BJ (cell line): ENCODE measurements around the gene POU2F1. TPM values are rescaled to one million over a fixed set of nuclear protein-coding genes. Genes with fewer than 3 reads are reported as not detected.

Source experiments
- CTCF ChIA-PET: fragments of 350-600 bp; formaldehyde crosslinking; extraction: SDS; loops from one replicate; lab custom pipeline; 2021; ENCODE audit warnings: antibody characterized with exemption, inconsistent platforms; lab: Yijun Ruan, JAX
- POLR2A ChIA-PET: fragments of 300-600 bp; sonication (Branson Sonifier 250); formaldehyde crosslinking; extraction: SDS; loops from one replicate; lab custom pipeline; 2021; ENCODE audit warnings: antibody characterized with exemption; lab: Charles Lee
- DNase-seq: peaks from one replicate; pipeline ENCODE4 v3.0.0-alpha.2; 2011; ENCODE audit warnings: low read depth
- H3K27me3 ChIP-seq: 2 replicates; pipeline ENCODE4 v1.6.0; 2011; ENCODE audit warnings: low read length; ENCODE audit not compliant: control insufficient read depth, insufficient read depth
- H3K36me3 ChIP-seq: 2 replicates; pipeline ENCODE4 v1.5.1; 2011; ENCODE audit warnings: low read length; ENCODE audit not compliant: control insufficient read depth, insufficient read depth
- H3K4me3 ChIP-seq: 2 replicates; pipeline ENCODE4 v1.5.1; 2011; ENCODE audit warnings: low read depth, mild to moderate bottlenecking, control low read depth, low read length
- polyA plus RNA-seq: library from polyadenylated mRNA; depleted of rRNA; stranded (reverse); fragments of >200 nt; gene quantifications from 2 replicates; pipeline ENCODE4 v1.2.3, GENCODE V29; 2011
- TF ChIP-seq, protein P1 (sequence below): IDR thresholded peaks from 2 replicates; pipeline ENCODE4 v1.5.1; 2011; ENCODE audit warnings: low read depth, mild to moderate bottlenecking, control low read depth, inconsistent platforms, low read length, moderate library complexity; ENCODE audit not compliant: insufficient read depth

Gene POU2F1
- polyA plus RNA-seq, 1 experiment: 4.6 TPM

DNA sequence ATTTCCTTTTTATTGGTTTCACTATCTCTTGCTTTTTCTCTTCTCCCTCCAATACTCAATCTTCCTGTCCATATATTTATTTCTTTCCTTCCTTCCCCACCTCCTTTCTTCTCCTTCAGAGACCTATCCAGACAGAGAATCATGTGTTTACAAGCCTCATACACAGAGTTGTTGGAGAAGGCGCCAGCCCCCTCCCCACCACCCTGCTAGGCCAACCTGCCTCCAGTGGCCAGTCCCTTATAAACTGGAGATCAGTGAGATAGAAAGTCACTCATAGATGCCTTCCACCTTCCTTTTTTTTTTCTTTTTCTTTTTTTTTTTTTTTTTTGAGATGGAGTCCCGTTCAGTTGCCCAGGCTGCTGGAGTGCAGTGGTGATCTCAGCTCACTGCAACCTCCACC lies 244.3 kb downstream of the POU2F1 start:
- TF ChIP-seq, protein P1, sequence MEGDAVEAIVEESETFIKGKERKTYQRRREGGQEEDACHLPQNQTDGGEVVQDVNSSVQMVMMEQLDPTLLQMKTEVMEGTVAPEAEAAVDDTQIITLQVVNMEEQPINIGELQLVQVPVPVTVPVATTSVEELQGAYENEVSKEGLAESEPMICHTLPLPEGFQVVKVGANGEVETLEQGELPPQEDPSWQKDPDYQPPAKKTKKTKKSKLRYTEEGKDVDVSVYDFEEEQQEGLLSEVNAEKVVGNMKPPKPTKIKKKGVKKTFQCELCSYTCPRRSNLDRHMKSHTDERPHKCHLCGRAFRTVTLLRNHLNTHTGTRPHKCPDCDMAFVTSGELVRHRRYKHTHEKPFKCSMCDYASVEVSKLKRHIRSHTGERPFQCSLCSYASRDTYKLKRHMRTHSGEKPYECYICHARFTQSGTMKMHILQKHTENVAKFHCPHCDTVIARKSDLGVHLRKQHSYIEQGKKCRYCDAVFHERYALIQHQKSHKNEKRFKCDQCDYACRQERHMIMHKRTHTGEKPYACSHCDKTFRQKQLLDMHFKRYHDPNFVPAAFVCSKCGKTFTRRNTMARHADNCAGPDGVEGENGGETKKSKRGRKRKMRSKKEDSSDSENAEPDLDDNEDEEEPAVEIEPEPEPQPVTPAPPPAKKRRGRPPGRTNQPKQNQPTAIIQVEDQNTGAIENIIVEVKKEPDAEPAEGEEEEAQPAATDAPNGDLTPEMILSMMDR: no peak
- H3K27me3 ChIP-seq: peaks cover 11% of the 10 kb centered on the region
- no peak for DNase-seq
- ChIA-PET POLR2A (no interaction called here), CTCF (interaction anchor here (1.2 to 1.9 kb wide), 3 partner anchors 15 to 91 kb away, joined by 3 to 4 read pairs (median 3); no protein-coding TSS in a partner anchor)
- no peak overlapping the region for H3K4me3 ChIP-seq
- no peaks in the 10 kb centered on the region for H3K36me3 ChIP-seq

- H3K4me3 ChIP-seq: no peak overlapping the region
- POLR2A ChIA-PET: no interaction called here
Observed at GRCh38 chr1:167465743-167466142, 245.1 kb downstream of the POU2F1 start.

DNA sequence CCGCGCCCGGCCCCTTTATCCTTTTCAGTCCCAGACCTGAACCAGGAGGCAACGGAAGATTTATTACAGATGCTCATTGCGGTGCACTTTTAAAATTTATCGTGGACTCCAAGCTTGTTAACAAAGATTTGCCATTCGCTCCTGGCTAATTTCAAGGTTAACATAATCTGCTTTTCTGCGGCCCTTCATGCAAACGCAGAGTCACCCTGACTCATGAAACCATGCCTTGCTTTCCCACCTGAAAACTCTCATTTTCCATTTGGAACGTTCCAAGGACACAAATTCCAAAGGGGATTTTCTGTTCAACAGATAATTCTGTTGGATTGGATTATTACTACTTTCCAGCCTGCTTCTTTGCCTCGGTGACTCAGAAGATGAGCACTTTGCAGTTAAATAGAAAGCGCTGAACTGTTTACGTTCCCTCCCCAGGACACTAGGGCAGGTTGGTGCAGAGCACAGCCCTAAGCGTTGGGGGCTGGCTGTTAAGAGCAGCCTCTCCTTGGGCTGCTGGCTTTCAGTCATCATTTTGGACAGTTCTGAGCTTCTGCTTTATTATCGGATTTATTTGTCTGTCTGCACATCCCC lies 246.5 kb downstream of the POU2F1 start:
- TF ChIP-seq, protein P1: no peak
- no peak for DNase-seq
- Histone ChIP-seq H3K36me3 (no peaks in the 10 kb centered on the region), H3K27me3 (peaks cover 11% of the 10 kb centered on the region), H3K4me3 (no peak overlapping the region)
- ChIA-PET CTCF (interaction anchor here (1.9 kb wide), 1 partner anchor 23 kb away, joined by 4 read pairs; no protein-coding TSS in a partner anchor), POLR2A (no interaction called here)

More at GRCh38 chr1:167465743-167466142, 245.1 kb downstream of the POU2F1 start:
- TF ChIP-seq, protein P1: no peak
- no peaks in the 10 kb centered on the region for H3K36me3 ChIP-seq
- CTCF ChIA-PET: interaction anchor here (1.1 to 1.9 kb wide), 3 partner anchors 15 to 25 kb away, joined by 3 to 4 read pairs (median 4); no protein-coding TSS in a partner anchor
- H3K27me3 ChIP-seq: peaks cover 11% of the 10 kb centered on the region
- DNase-seq: no peak

DNA sequence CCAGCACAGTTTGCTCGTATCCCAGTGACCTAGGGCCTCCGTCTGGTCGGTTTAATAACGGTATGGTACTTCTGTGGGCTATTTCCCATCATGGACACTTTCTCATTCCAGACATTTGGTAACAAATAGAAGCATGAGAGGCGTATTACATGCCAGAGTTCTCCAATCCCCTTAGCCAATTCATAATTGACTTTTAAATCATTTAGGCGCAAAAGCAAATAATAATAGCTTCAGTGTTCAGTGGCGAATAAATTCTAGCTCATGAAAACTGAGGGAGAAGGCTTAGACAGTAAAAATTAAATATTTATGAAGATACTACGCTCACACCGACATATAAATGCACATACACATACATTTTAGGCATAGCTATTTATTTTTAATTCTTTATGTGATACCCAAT lies 247.1 kb downstream of the POU2F1 start:
- CTCF ChIA-PET: no interaction called here
- TF ChIP-seq, protein P1: no peak
- H3K36me3 ChIP-seq: no peaks in the 10 kb centered on the region
- H3K27me3 ChIP-seq: peaks cover 11% of the 10 kb centered on the region
- POLR2A ChIA-PET: no interaction called here
- H3K4me3 ChIP-seq: no peak overlapping the region
- no peak for DNase-seq

DNA sequence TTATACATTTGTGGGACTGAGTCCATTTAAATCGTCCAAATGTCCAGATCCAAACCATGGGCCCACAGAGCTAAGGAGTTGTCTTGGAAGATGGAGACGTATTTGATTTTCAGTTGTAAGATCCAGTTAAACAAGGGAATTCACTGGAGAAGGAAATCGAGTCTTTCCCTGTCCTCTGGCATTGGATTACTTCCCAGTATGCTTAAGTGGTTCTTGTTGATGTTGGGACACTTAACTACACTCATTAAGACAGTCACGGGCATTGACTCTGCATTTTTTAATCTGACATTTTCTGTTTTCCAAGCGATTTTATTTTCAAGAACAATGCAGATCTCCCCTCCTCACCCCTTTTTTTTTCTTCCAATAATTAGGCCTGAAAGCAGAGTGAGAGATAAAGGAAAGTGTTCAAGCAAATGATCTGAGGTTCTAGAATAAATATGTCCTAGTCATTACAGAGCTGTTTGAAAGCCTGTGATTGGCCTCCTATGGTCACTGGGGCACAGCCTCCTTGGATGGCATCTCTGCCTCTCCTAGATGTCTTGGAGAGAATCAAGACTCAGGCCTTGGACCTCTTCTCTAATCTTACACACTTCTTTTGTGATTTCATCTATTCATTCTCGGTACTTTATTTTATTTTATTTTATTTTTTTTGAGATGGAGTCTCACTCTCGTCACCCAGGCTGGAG lies 248.7 kb downstream of the POU2F1 start:
- no peak for DNase-seq
- Histone ChIP-seq H3K36me3 (no peaks in the 10 kb centered on the region), H3K4me3 (no peak overlapping the region), H3K27me3 (peaks cover 6% of the 10 kb centered on the region)
- TF ChIP-seq, protein P1: no peak
- ChIA-PET POLR2A (no interaction called here), CTCF (interaction anchor here (1.8 kb wide), 1 partner anchor 64 kb away, joined by 4 read pairs; no protein-coding TSS in a partner anchor)
